Thoracic aorta (tissue), 2 donors: ENCODE results near the gene CARS2. TPM values are rescaled to one million over a fixed set of nuclear protein-coding genes. Genes with fewer than 3 reads are reported as not detected.

ENCODE experiments used
- ATAC-seq: fragments of 150-250 bp; one replicate; pipeline ENCODE4 v1.8.0; 2017; ENCODE audit warnings: low read depth; ENCODE audit not compliant: insufficient number of reproducible peaks, low FRiP score
- DNase-seq: peaks from one replicate; pipeline ENCODE4 v3.0.0-alpha.2; 2020; ENCODE audit warnings: low spot score
- H3K27ac ChIP-seq, 2 donors: fragments of 200-600 bp; sonication (generic); 1 replicate in 1 of 2; 2 replicates in 1 of 2; pipeline ENCODE4 v1.5.1; 2016; ENCODE audit warnings: mild to moderate bottlenecking in 2 of 2, moderate library complexity in 2 of 2
- H3K27me3 ChIP-seq: fragments of 200-600 bp; sonication (generic); replicated peaks from 2 replicates; pipeline ENCODE4 v1.6.0; 2016; ENCODE audit warnings: mild to moderate bottlenecking; ENCODE audit not compliant: insufficient read depth
- H3K36me3 ChIP-seq: fragments of 200-600 bp; sonication (generic); one replicate; pipeline ENCODE4 v1.5.1; 2016
- H3K4me1 ChIP-seq, 2 donors: fragments of 200-600 bp; sonication (generic); 1 replicate in 1 of 2; 2 replicates in 1 of 2; pipeline versions ENCODE4 v1.5.1 to v1.6.0; 2016; ENCODE audit warnings: low read depth in 2 of 2, mild to moderate bottlenecking in 1 of 2; ENCODE audit not compliant: control insufficient read depth in 1 of 2
- H3K4me3 ChIP-seq: fragments of 200-600 bp; sonication (generic); 2 replicates; pipeline ENCODE4 v1.5.1; 2016; ENCODE audit warnings: mild to moderate bottlenecking
- H3K9me3 ChIP-seq: fragments of 200-600 bp; sonication (generic); 2 replicates; pipeline ENCODE4 v1.5.1; 2016
- CTCF ChIP-seq: fragments of 200-600 bp; sonication (generic); IDR thresholded peaks from one replicate; pipeline ENCODE4 v1.5.1; 2019; ENCODE audit warnings: antibody characterized with exemption
- total RNA-seq, 2 donors: library from RNA; depleted of rRNA; stranded (reverse); fragments of >200 nt; gene quantifications; one replicate each; pipeline versions ENCODE4 v1.1.0 to v1.2.3, GENCODE V29; 2016

Gene CARS2
- total RNA-seq, 2 donors from 2014 or later, result 45.9 to 70.4 TPM

- Histone ChIP-seq H3K27me3 (no peaks in the 10 kb centered on the region), H3K9me3 (no peaks in the 10 kb centered on the region), H3K36me3 (peaks cover 11% of the 10 kb centered on the region), H3K4me3 (no peak overlapping the region), H3K4me1 (peaks cover 15 to 35% of the 10 kb centered on the region in 2 donors), H3K27ac (no peak overlapping the region)
- TF ChIP-seq CTCF, result no peak
- no peak for ATAC-seq
- DNase-seq, result no peak
Measured at GRCh38 chr13:110618780-110619179, 87.1 kb downstream of the CARS2 start.

GRCh38 chr13:110618167-110618566, 87.7 kb downstream of the CARS2 start:
- DNase-seq (no peak), ATAC-seq (no peak)
- Histone ChIP-seq H3K9me3 (no peaks in the 10 kb centered on the region), H3K36me3 (peaks cover 6% of the 10 kb centered on the region), H3K27me3 (no peaks in the 10 kb centered on the region), H3K27ac (no peak overlapping the region), H3K4me3 (no peak overlapping the region), H3K4me1 (peaks cover 15 to 35% of the 10 kb centered on the region in 2 donors)
- no peak for TF ChIP-seq CTCF

- Histone ChIP-seq H3K4me3 (no peak overlapping the region), H3K36me3 (no peaks in the 10 kb centered on the region), H3K27ac (peak overlapping the region in 1 of 2 donors; percentile 96), H3K4me1 (peaks cover 15 to 35% of the 10 kb centered on the region in 2 donors), H3K9me3 (no peaks in the 10 kb centered on the region), H3K27me3 (no peaks in the 10 kb centered on the region)
- TF ChIP-seq CTCF, result no peak
- no peak for DNase-seq
- ATAC-seq, result no peak
Measured at GRCh38 chr13:110617321-110618072, 88.4 kb downstream of the CARS2 start.

- Histone ChIP-seq H3K27ac (peak overlapping the region; percentile 92 to 96), H3K36me3 (no peaks in the 10 kb centered on the region), H3K4me1 (peaks cover 15 to 35% of the 10 kb centered on the region in 2 donors), H3K27me3 (no peaks in the 10 kb centered on the region), H3K4me3 (peak overlapping the region; percentile 98), H3K9me3 (no peaks in the 10 kb centered on the region)
- peak; percentile 30 for DNase-seq
- peak; percentile 52 for ATAC-seq
- no peak for TF ChIP-seq CTCF
Measured at GRCh38 chr13:110616103-110617101, 89.5 kb downstream of the CARS2 start.
